GM12878 (cell line): ENCODE measurements around the gene CMTM4. TPM values are rescaled to one million over a fixed set of nuclear protein-coding genes. Genes with fewer than 3 reads are reported as not detected.

Experiments used
- ATAC-seq: fragments of 200-7000 bp; cut with Tn5 transposase; 3 replicates; pipeline ENCODE4 v1.9.1; 2020; ENCODE audit warnings: mild to moderate bottlenecking, moderate library complexity
- BruUV-seq: library from RNA; stranded (reverse); fragments of 400-500 nt; replicated peaks from 2 replicates; lab custom pipeline; 2021; lab: Mats Ljungman, UMichigan
- CTCF ChIA-PET: fragments of 300-600 bp; sonication (Branson Sonifier 250); formaldehyde crosslinking; extraction: SDS; loops from one replicate; lab custom pipeline; 2021; ENCODE audit warnings: inconsistent platforms; lab: Yijun Ruan, JAX
- POLR2A ChIA-PET: fragments of 350-600 bp; formaldehyde crosslinking; extraction: SDS; loops from one replicate; lab custom pipeline; 2021; ENCODE audit warnings: inconsistent platforms; lab: Charles Lee
- RAD21 ChIA-PET: fragments of 300-600 bp; sonication (Branson Sonifier 250); formaldehyde crosslinking; loops from one replicate; lab custom pipeline; 2023; ENCODE audit warnings: antibody characterized with exemption; ENCODE audit not compliant: unreplicated experiment; lab: Charles Lee
- SMC1A ChIA-PET: fragments of 300-600 bp; sonication (Branson Sonifier 250); formaldehyde crosslinking; loops from one replicate; lab custom pipeline; 2023; ENCODE audit not compliant: unreplicated experiment, uncharacterized antibody; lab: Charles Lee
- DNase-seq: peaks from one replicate; pipeline ENCODE4 v3.0.0-alpha.2; 2011; ENCODE audit warnings: low read depth, low spot score
- FAIRE-seq: peaks from 3 replicates; lab custom pipeline; 2011; peaks lifted over from hg19 to GRCh38; lab: Jason Lieb, UNC
- H2AFZ ChIP-seq: 2 replicates; pipeline ENCODE4 v1.6.0; 2011; ENCODE audit warnings: low read depth, low read length, control low read depth; ENCODE audit not compliant: control insufficient read depth
- H3K27ac ChIP-seq: 2 replicates; pipeline ENCODE4 v1.5.1; 2011; ENCODE audit warnings: control low read depth; ENCODE audit not compliant: control insufficient read depth, insufficient read depth
- H3K27me3 ChIP-seq, 2 experiments: replicated peaks in 1 of 2; 2 replicates each; pipeline versions ENCODE4 v1.6.0 to v1.6.1; 2011; ENCODE audit warnings: low read length in 1 of 2; ENCODE audit not compliant: control insufficient read depth in 2 of 2, insufficient read depth in 2 of 2
- H3K36me3 ChIP-seq, 2 experiments: 2 replicates each; pipeline ENCODE4 v1.5.1; 2011; ENCODE audit warnings: low read length in 1 of 2; ENCODE audit not compliant: control insufficient read depth in 2 of 2, insufficient read depth in 2 of 2
- H3K4me1 ChIP-seq: 2 replicates; pipeline ENCODE4 v1.6.1; 2011; ENCODE audit warnings: mild to moderate bottlenecking, low read length, moderate library complexity, mixed read lengths; ENCODE audit not compliant: control insufficient read depth, insufficient read depth
- H3K4me2 ChIP-seq: 2 replicates; pipeline ENCODE4 v1.6.0; 2011; ENCODE audit warnings: control low read depth; ENCODE audit not compliant: control insufficient read depth, insufficient read depth
- H3K4me3 ChIP-seq: fragments of 200-600 bp; sonication (generic); 2 replicates; pipeline ENCODE4 v1.5.1; 2016
- H3K79me2 ChIP-seq: 2 replicates; pipeline ENCODE4 v1.6.0; 2011; ENCODE audit warnings: low read length; ENCODE audit not compliant: control insufficient read depth, insufficient read depth
- H3K9ac ChIP-seq: 2 replicates; pipeline ENCODE4 v1.8.0; 2011; ENCODE audit warnings: low read length, control low read depth, mixed read lengths; ENCODE audit not compliant: control insufficient read depth, insufficient read depth
- H3K9me3 ChIP-seq: replicated peaks from 3 replicates; pipeline ENCODE4 v1.5.1; 2011; ENCODE audit warnings: mild to moderate bottlenecking, low read length; ENCODE audit not compliant: control insufficient read depth, insufficient read depth
- H4K20me1 ChIP-seq: 2 replicates; pipeline ENCODE4 v1.6.0; 2011; ENCODE audit not compliant: control insufficient read depth, insufficient read depth
- EP300 ChIP-seq, 2 experiments: fragments of 150-350 bp in 1 of 2; IDR thresholded peaks; 2 replicates each; pipeline ENCODE4 v1.6.1; 2011 to 2012; ENCODE audit warnings: low read depth in 2 of 2, low read length in 2 of 2, borderline replicate concordance in 1 of 2, improper control_type of control experiment in 1 of 2, inconsistent platforms in 1 of 2; ENCODE audit not compliant: control insufficient read depth in 1 of 2
- HDAC2 ChIP-seq: fragments of 200-600 bp; sonication (generic); IDR thresholded peaks from 2 replicates; pipeline ENCODE4 v1.6.1; 2017
- MLLT1 ChIP-seq: fragments of 450-650 bp; IDR thresholded peaks from 2 replicates; pipeline ENCODE4 v1.6.1; 2016; ENCODE audit warnings: mild to moderate bottlenecking
- STAT3 ChIP-seq: IDR thresholded peaks from 2 replicates; pipeline ENCODE4 v1.6.1; 2011; ENCODE audit warnings: low read depth, low read length, improper control_type of control experiment
- SUZ12 ChIP-seq: fragments of 200-600 bp; sonication (generic); IDR thresholded peaks from one replicate; pipeline ENCODE4 v1.6.1; 2018; ENCODE audit warnings: antibody characterized with exemption, mild to moderate bottlenecking; ENCODE audit not compliant: unreplicated experiment
- TCF7 ChIP-seq: IDR thresholded peaks from 2 replicates; pipeline ENCODE4 v1.6.1; 2014; ENCODE audit warnings: antibody characterized with exemption, borderline replicate concordance
- ZBTB40 ChIP-seq: fragments of 450-650 bp; IDR thresholded peaks from 2 replicates; pipeline ENCODE4 v1.6.1; 2016; ENCODE audit warnings: mild to moderate bottlenecking, moderate library complexity, borderline replicate concordance
- WGBS: methylation state at CpG from one replicate; pipeline ENCODE4 v1.1.6; 2016; ENCODE audit warnings: low lambda C conversion rate; ENCODE audit not compliant: insufficient replicate concordance, insufficient coverage; ENCODE audit errors: missing lambda C conversion rate; 5-methylcytosine and 5-hydroxymethylcytosine counted together
- in situ Hi-C: fragments of 300-500 bp; cut with MboI; formaldehyde crosslinking; loops from 9 replicates; pipeline ENCODE4 v1.14.3; 2018; ENCODE audit warnings: mixed read lengths
- intact Hi-C: fragments of 100-400 bp; cut with micrococcal nuclease; formaldehyde crosslinking; loops from one replicate; pipeline ENCODE4 v1.14.2; 2022; ENCODE audit not compliant: unreplicated experiment
- polyA plus RNA-seq, 11 experiments: library from polyadenylated mRNA; depleted of rRNA in 4 of 11; unstranded in 6 of 11; stranded (reverse) in 5 of 11; fragments of >200 nt; fragmentation: Nextera tagmentation in 4 of 11; fragmentation: Illumina TruSeq in 1 of 11; extraction: Ambion mirVana in 4 of 11; extraction: Trizol in 1 of 11; gene quantifications; 1 replicate in 1 of 11; 2 replicates in 10 of 11; pipeline versions ENCODE4 v1.2.1 to v1.2.3, GENCODE V29; 2011 to 2016; ENCODE audit warnings: inconsistent platforms in 2 of 11, missing spikeins in 2 of 11, low read depth in 1 of 11
- total RNA-seq, 4 experiments: library from RNA; depleted of rRNA in 3 of 4; stranded (reverse); fragments of >200 nt in 3 of 4; fragmentation: Illumina TruSeq in 1 of 4; extraction: Trizol in 1 of 4; gene quantifications; 2 replicates each; pipeline versions ENCODE4 v1.2.1 to v1.2.3, GENCODE V29; 2013 to 2021

Gene CMTM4
- total and polyA plus RNA-seq, 10 of the 15 experiments (the other 5 are each of a cell fraction or from before 2014, with no cell fraction given), result 0.02 to 0.43 (median 0.15) TPM; not detected in 2

GRCh38 chr16:66616592-66616991 is 80.0 kb downstream of the CMTM4 start:
- intact Hi-C loops, result no loop called here

More at GRCh38 chr16:66616592-66616991, 80.0 kb downstream of the CMTM4 start:
- SMC1A ChIA-PET, result interaction anchor here (0.9 kb wide), 1 partner anchor 9 kb away, joined by 3 read pairs; no protein-coding TSS in a partner anchor
- no peak for DNase-seq
- POLR2A ChIA-PET, result no interaction called here
- Histone ChIP-seq H3K4me2 (no peak overlapping the region), H3K79me2 (no peaks in the 10 kb centered on the region), H2AFZ (no peak overlapping the region), H3K9ac (no peak overlapping the region), H3K27ac (no peak overlapping the region), H3K9me3 (no peaks in the 10 kb centered on the region), H3K27me3 (peaks cover 0 to 4% of the 10 kb centered on the region in 2 experiments; a peak in 2 of 4 replicates), H3K4me3 (no peak overlapping the region), H3K36me3 (peaks cover 0 to 7% of the 10 kb centered on the region in 2 experiments; a peak in 2 of 4 replicates), H3K4me1 (no peaks in the 10 kb centered on the region), H4K20me1 (no peaks in the 10 kb centered on the region)
- RAD21 ChIA-PET, result no interaction called here
- no TSS peak for BruUV-seq
- WGBS, result 51% methylated on average over 9 of the region's 9 CpGs
- TF ChIP-seq TCF7, result no peak
- no peak for TF ChIP-seq ZBTB40
- TF ChIP-seq STAT3, result no peak
- TF ChIP-seq SUZ12, result no peak
- no peak for TF ChIP-seq MLLT1
- TF ChIP-seq EP300 (IDR thresholded peaks at IDR 0.05; ENCODE audit: borderline replicate concordance in 1 of 2, control insufficient read depth in 1 of 2, low read depth in 2 of 2, low read length in 2 of 2), result no peak
- TF ChIP-seq HDAC2, result no peak
- in situ Hi-C loops, result no loop called here
- CTCF ChIA-PET, result interaction anchor here (1.4 to 4.6 kb wide), 2 partner anchors 9 to 44 kb away, joined by 3 to 32 read pairs; no protein-coding TSS in a partner anchor
- ATAC-seq, result no peak
- FAIRE-seq, result no peak
